Fibroblast of the aortic adventitia (primary cell): ENCODE data around the gene TLNRD1. TPM values are rescaled to one million over a fixed set of nuclear protein-coding genes. Genes with fewer than 3 reads are reported as not detected.

Experiments
- DNase-seq: peaks from one replicate; pipeline ENCODE4 v3.0.0-alpha.2; 2010; ENCODE audit warnings: low read depth
- H3K4me3 ChIP-seq: 2 replicates; pipeline ENCODE4 v1.5.1; 2011; ENCODE audit warnings: low read depth, mild to moderate bottlenecking, control low read depth, low read length, moderate library complexity
- CTCF ChIP-seq: IDR thresholded peaks from 2 replicates; pipeline ENCODE4 v1.5.1; 2011; ENCODE audit warnings: mild to moderate bottlenecking, low read length, control low read depth, inconsistent platforms; ENCODE audit not compliant: insufficient read depth
- small RNA-seq: library from RNA; depleted of rRNA; stranded (forward); fragments of <200 nt; gene quantifications from one replicate; pipeline ENCODE3, GENCODE V24; 2012
- total RNA-seq: library from RNA; depleted of rRNA; stranded (reverse); fragments of >200 nt; gene quantifications from 2 replicates; pipeline ENCODE4 v1.2.3, GENCODE V29; 2012; ENCODE audit warnings: low replicate concordance

TLNRD1 gene
- total RNA-seq, 1 donor = 9.3 TPM

GRCh38 chr15:81050805-81051204 lies 50.1 kb downstream of the TLNRD1 start:
- no peak for TF ChIP-seq CTCF
- no peak for DNase-seq
- H3K4me3 ChIP-seq = no peak overlapping the region

GRCh38 chr15:81052046-81052445 lies 51.3 kb downstream of the TLNRD1 start:
- H3K4me3 ChIP-seq = no peak overlapping the region
- DNase-seq = no peak

GRCh38 chr15:81053621-81054020 lies 52.9 kb downstream of the TLNRD1 start:
- DNase-seq = no peak
- no peak overlapping the region for H3K4me3 ChIP-seq
- TF ChIP-seq CTCF = no peak

More at GRCh38 chr15:81052046-81052445, 51.3 kb downstream of the TLNRD1 start:
- TF ChIP-seq CTCF = no peak

GRCh38 chr15:81054236-81054635 lies 53.5 kb downstream of the TLNRD1 start:
- peak; percentile 24 for DNase-seq
- no peak for TF ChIP-seq CTCF

More at GRCh38 chr15:81054236-81054635, 53.5 kb downstream of the TLNRD1 start:
- H3K4me3 ChIP-seq = no peak overlapping the region

Small RNA genes within 50 kb of the gene (small RNA-seq; reads per million reads assigned to genes)
- not detected for gene MIR4514

Other genes starting within 250 kb of the TLNRD1 start
- gene CEMIP, start 221.6 kb upstream of the TLNRD1 start, total RNA-seq = 225 and 249 TPM in 2 replicates
- 18.9 and 25.8 TPM in 2 replicates for gene MESD, start 11.1 kb upstream of the TLNRD1 start, total RNA-seq
- gene CFAP161, start 133.3 kb downstream of the TLNRD1 start, total RNA-seq = 4.0 TPM in 1 of 2 replicates, not detected in the other
- gene IL16, start 196.0 kb downstream of the TLNRD1 start, total RNA-seq = 0.65 and 1.4 TPM in 2 replicates